Airway epithelial cell (primary cell): ENCODE measurements around the gene RAD51D. TPM values are rescaled to one million over a fixed set of nuclear protein-coding genes. Genes with fewer than 3 reads are reported as not detected.

Experiments
- total RNA-seq: library from RNA; depleted of rRNA; stranded (reverse); fragments of >200 nt; gene quantifications from 2 replicates; pipeline ENCODE4 v1.2.3, GENCODE V29; 2015

Gene RAD51D
- total RNA-seq, result 4.3 and 7.3 TPM in 2 replicates

DNA sequence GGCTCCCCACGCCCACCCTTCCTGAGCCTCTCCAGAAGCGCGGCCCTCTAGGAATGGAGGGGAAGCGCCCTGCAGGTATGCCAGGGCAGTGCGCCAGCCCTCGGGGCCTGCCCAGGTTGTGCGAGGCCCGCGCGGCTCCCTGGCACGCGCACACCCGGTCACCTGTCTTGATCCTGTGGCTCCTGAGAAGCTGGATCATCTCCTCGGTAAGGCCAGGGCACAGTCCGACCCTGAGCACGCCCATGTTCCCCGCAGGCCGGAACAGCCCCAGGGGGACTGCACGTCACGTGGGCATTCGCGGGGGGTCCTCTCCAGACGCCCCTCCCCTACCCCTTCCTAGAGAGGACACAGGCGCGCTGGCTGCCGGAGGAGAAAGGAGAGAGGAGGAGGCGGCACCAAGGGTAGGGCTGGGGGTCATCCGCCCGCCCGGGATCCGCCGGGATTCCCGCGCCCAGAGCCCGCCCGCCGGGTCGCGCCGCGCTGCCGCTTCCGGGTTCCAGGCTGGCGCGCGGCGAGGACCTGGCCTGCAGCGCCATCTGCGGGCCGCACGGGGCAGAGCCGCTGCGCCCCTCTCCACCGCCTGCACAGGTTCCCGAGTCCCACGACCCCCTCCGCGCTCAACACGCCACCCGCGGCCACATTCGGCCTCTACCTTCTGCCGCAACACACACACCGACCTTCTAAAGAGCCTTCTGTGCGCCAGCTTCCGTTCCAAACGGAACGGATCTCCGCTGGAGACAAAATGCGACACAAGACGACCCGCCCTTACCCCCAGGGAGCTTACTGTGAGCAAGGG lies at the start of gene RAD51D:
Gene RAD51D, minus strand, starts transcription at position 491 of the 796 bp plus-strand sequence. Its CDS starts 247 bp downstream, at position 244.

GRCh38 chr17:35147375-35147905 lies 27.8 kb upstream of the RAD51D start, which contains the start of gene UNC45B:
TSS of gene UNC45B (plus strand) at chr17:35147817. CDS start at chr17:35148264, 447 bp downstream.

DNA sequence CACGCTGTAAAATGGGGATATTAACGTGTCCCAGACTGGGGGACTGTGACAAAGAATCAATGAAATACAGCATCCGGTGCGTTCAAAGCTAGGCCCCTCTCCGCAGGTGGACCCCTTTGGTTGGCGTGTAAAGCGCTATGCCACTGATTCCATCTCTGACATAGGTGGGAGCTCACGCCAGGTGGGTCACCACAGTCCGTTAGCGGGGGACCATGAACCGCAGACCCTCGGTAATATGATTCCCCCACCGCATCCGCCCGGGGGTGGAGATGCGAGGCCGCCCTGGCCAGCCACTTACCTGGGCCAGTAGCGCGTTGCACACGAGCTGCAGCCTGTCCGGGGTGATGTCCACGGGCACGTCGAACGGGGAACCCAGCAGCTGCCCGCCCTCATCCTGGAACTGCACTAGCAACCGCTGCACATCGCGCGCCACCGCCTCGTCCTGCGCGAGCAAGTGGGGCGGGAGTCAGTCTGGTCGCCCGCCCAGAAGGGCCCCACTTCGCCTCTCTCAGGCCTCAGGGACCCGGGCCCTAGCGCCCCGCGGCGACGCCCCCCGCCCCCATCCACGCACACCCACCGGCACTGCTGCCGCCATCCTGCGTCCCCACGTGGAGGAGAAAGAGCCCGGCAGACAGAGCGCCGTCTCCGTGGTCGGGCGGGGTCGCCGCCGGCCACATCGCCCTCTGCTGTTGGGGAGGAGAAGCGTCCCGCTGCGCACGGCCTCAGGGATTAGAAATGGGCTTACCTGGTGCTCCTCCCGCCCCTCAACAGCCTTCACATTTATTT lies 22.2 kb upstream of the RAD51D start, which contains the start of gene NLE1:
Gene NLE1, minus strand, starts transcription at position 623 of the 786 bp plus-strand sequence. Its CDS starts 28 bp downstream, at position 595.

GRCh38 chr17:35121315-35121714 lies 1.7 kb upstream of the RAD51D start, which contains the start of gene FNDC8:
TSS of gene FNDC8 (plus strand) at chr17:35121615. CDS start at chr17:35121694, 79 bp downstream.

GRCh38 chr17:35063514-35064223 lies 56.0 kb downstream of the RAD51D start, which contains the start of gene RFFL:
TSS of gene RFFL (minus strand) at chr17:35063707. CDS start at chr17:35026553, 37,154 bp downstream.

Other genes starting within 250 kb of the RAD51D start
- gene CCT6B, start 158.4 kb downstream of the RAD51D start, total RNA-seq, result 0.84 and 1.2 TPM in 2 replicates
- 8.9 and 9.3 TPM in 2 replicates for gene ZNF830, start 158.3 kb downstream of the RAD51D start, total RNA-seq
- gene LIG3, start 139.3 kb downstream of the RAD51D start, total RNA-seq, result 18.3 and 25.9 TPM in 2 replicates
- gene RFFL, start 56.2 kb downstream of the RAD51D start, total RNA-seq, result 18.5 and 36.1 TPM in 2 replicates
- gene FNDC8, start 1.8 kb upstream of the RAD51D start, total RNA-seq, result not detected in 2 replicates
- gene NLE1, start 22.4 kb upstream of the RAD51D start, total RNA-seq, result 25.1 and 27.5 TPM in 2 replicates
- gene UNC45B, start 28.0 kb upstream of the RAD51D start, total RNA-seq, result not detected in 2 replicates
- not detected in 2 replicates for gene SLC35G3, start 74.5 kb upstream of the RAD51D start, total RNA-seq
- 18.0 and 18.5 TPM in 2 replicates for gene SLFN5, start 123.2 kb upstream of the RAD51D start, total RNA-seq